Psoas muscle (tissue), 8 donors: ENCODE data around the gene PDE6C. TPM values are rescaled to one million over a fixed set of nuclear protein-coding genes. Genes with fewer than 3 reads are reported as not detected.

Experiments
- ATAC-seq, 4 donors: fragments of 200-7000 bp; cut with Tn5 transposase; one replicate each; pipeline ENCODE4 v1.9.1; 2020; ENCODE audit warnings: moderate library complexity in 3 of 4, mild to moderate bottlenecking in 2 of 4
- DNase-seq, 2 donors: peaks; one replicate each; pipeline ENCODE4 v3.0.0-alpha.2; 2020
- H3K27ac ChIP-seq: fragments of 200-600 bp; one replicate; pipeline ENCODE4 v1.8.0; 2022
- H3K27me3 ChIP-seq, 3 donors: fragments of 200-600 bp in 1 of 3; one replicate each; pipeline versions ENCODE4 v1.6.1 to v1.8.0; 2013 to 2022; ENCODE audit warnings: low read length in 2 of 3, mild to moderate bottlenecking in 2 of 3, moderate library complexity in 1 of 3; ENCODE audit not compliant: insufficient read depth in 3 of 3
- H3K36me3 ChIP-seq, 2 donors: fragments of 200-600 bp in 1 of 2; one replicate each; pipeline versions ENCODE4 v1.6.1 to v1.8.0; 2013 to 2022; ENCODE audit warnings: low read depth in 1 of 2, mild to moderate bottlenecking in 1 of 2, moderate library complexity in 1 of 2; ENCODE audit not compliant: insufficient read depth in 1 of 2
- H3K4me1 ChIP-seq: fragments of 200-600 bp; one replicate; pipeline ENCODE4 v1.8.0; 2022
- H3K4me3 ChIP-seq: fragments of 200-600 bp; one replicate; pipeline ENCODE4 v1.8.0; 2022; ENCODE audit warnings: mild to moderate bottlenecking
- H3K9me3 ChIP-seq: fragments of 200-600 bp; one replicate; pipeline ENCODE4 v1.8.0; 2022
- CTCF ChIP-seq: fragments of 200-600 bp; IDR thresholded peaks from one replicate; pipeline ENCODE4 v1.8.0; 2022; ENCODE audit warnings: antibody characterized with exemption
- WGBS, 3 donors: extraction: QIAGEN DNeasy Blood & Tissue Kit; methylation state at CpG; one replicate each; pipeline versions ENCODE4 v1.1.6 to v1.1.7; 2013; 5-methylcytosine and 5-hydroxymethylcytosine counted together
- intact Hi-C, 2 donors: fragments of 100-400 bp; cut with DNase I; formaldehyde crosslinking; loops; one replicate each; pipeline versions ENCODE4 v1.11.0 to v1.14.2; 2022
- polyA plus RNA-seq, 3 donors: library from polyadenylated mRNA; stranded (reverse); fragments of 200-250 nt; gene quantifications; one replicate each; pipeline ENCODE4 v1.2.3, GENCODE V29; 2013
- total RNA-seq, 4 donors: library from RNA; stranded (reverse); fragmentation: NEBNext Ultra II Directional in 2 of 4; extraction: Animal tissue kit (Norgen Biotek cat#: 25700) in 2 of 4; gene quantifications; one replicate each; pipeline versions ENCODE4 v1.2.1 to v1.2.4, GENCODE V29; 2021 to 2023
- donor health status: healthy with polysubstance abuse.
- donor health status: DM: no; HTN: no; CAD: no; lungs with moderate emphysema.
- donor health status: Bipolar disorder and iron deficiency.
- donor health status: healthy.
- donor health status: DM: yes; HTN: yes; CAD: no.
- donor health status: DM: no; HTN: no; CAD: no.
- donor health status: DM: no; HTN: no; CAD: no.
- donor health status: DM: yes; HTN: yes; CAD: no.

Gene PDE6C
- total and polyA plus RNA-seq, 7 donors, result not detected

GRCh38 chr10:93568105-93568390 lies 44.3 kb upstream of the PDE6C start:
- ATAC-seq (no peak), DNase-seq (no peak)
- Histone ChIP-seq H3K27ac (no peak overlapping the region), H3K4me1 (peaks cover 5% of the 10 kb centered on the region), H3K9me3 (no peaks in the 10 kb centered on the region), H3K27me3 (peaks cover 0 to 62% (median 10%) of the 10 kb centered on the region in 3 donors), H3K4me3 (peak overlapping the region; percentile 28), H3K36me3 (no peaks in the 10 kb centered on the region)
- 2 to 6% (median 3%) methylated on average over 21 of the region's 21 CpGs for WGBS, 3 donors
- intact Hi-C loops, result no loop called here
- no peak for TF ChIP-seq CTCF

- intact Hi-C loops, result no loop called here
- peaks cover 0 to 51% (median 10%) of the 10 kb centered on the region in 3 donors for H3K27me3 ChIP-seq
Observed at GRCh38 chr10:93570383-93570782, 42.0 kb upstream of the PDE6C start.

GRCh38 chr10:93572606-93573005 lies 39.7 kb upstream of the PDE6C start:
- no peak for TF ChIP-seq CTCF
- Histone ChIP-seq H3K27ac (no peak overlapping the region), H3K9me3 (no peaks in the 10 kb centered on the region), H3K4me3 (no peak overlapping the region), H3K4me1 (no peaks in the 10 kb centered on the region), H3K27me3 (peaks cover 0 to 36% (median 2%) of the 10 kb centered on the region in 3 donors), H3K36me3 (no peaks in the 10 kb centered on the region)
- DNase-seq, result no peak
- 85 to 93% (median 89%) methylated on average over 2 of the region's 2 CpGs for WGBS, 3 donors
- intact Hi-C loops, result no loop called here
- ATAC-seq, result no peak

More at GRCh38 chr10:93570383-93570782, 42.0 kb upstream of the PDE6C start:
- Histone ChIP-seq H3K36me3 (no peaks in the 10 kb centered on the region), H3K4me1 (peaks cover 5% of the 10 kb centered on the region), H3K4me3 (no peak overlapping the region), H3K9me3 (no peaks in the 10 kb centered on the region), H3K27ac (no peak overlapping the region)
- no peak for TF ChIP-seq CTCF
- WGBS, 3 donors, result 27 to 31% (median 27%) methylated on average over 3 of the region's 3 CpGs
- DNase-seq (no peak), ATAC-seq (no peak)

GRCh38 chr10:93573051-93573909 lies 39.1 kb upstream of the PDE6C start:
- no peak overlapping the region for H3K27ac ChIP-seq
- WGBS, 3 donors, result 32 to 49% (median 37%) methylated on average over 10 of the region's 10 CpGs
- peaks cover 0 to 29% (median 0%) of the 10 kb centered on the region in 3 donors for H3K27me3 ChIP-seq
- no peak overlapping the region for H3K4me3 ChIP-seq
- H3K4me1 ChIP-seq, result no peaks in the 10 kb centered on the region
- DNase-seq (no peak), ATAC-seq (no peak)
- TF ChIP-seq CTCF, result no peak
- no peaks in the 10 kb centered on the region for H3K9me3 ChIP-seq
- intact Hi-C loops, result no loop called here
- no peaks in the 10 kb centered on the region for H3K36me3 ChIP-seq
